GM21786 (cell line): ENCODE data around the gene MLLT3.

ENCODE experiments used
- ATAC-seq: cut with Tn5 transposase; IDR thresholded peaks from one replicate; pipeline ENCODE4 v1.9.1; 2021; ENCODE audit not compliant: unreplicated experiment

MLLT3 gene

GRCh38 chr9:20630241-20630943 lies 8.1 kb upstream of the MLLT3 start:
- no peak for ATAC-seq

- ATAC-seq = no peak
Observed at GRCh38 chr9:20625003-20625349, 2.7 kb upstream of the MLLT3 start.

- peak; percentile 27 for ATAC-seq
Observed at GRCh38 chr9:20624201-20625002, 2.1 kb upstream of the MLLT3 start.

GRCh38 chr9:20623748-20624124 lies 1.4 kb upstream of the MLLT3 start:
- ATAC-seq = no peak

GRCh38 chr9:20623021-20623747 lies 885 bp upstream of the MLLT3 start:
- peak; percentile 5 for ATAC-seq

GRCh38 chr9:20621471-20622329 lies 599 bp downstream of the MLLT3 start:
- ATAC-seq = peak; percentile 10

- ATAC-seq = no peak
Observed at GRCh38 chr9:20620650-20621470, 1.4 kb downstream of the MLLT3 start.

GRCh38 chr9:20619487-20620200 lies 2.7 kb downstream of the MLLT3 start:
- no peak for ATAC-seq

- no peak for ATAC-seq
Observed at GRCh38 chr9:20618361-20618802, 3.9 kb downstream of the MLLT3 start.

GRCh38 chr9:20616808-20617207 lies 5.5 kb downstream of the MLLT3 start:
- no peak for ATAC-seq

- ATAC-seq = no peak
Observed at GRCh38 chr9:20614602-20615216, 7.6 kb downstream of the MLLT3 start.

GRCh38 chr9:20611691-20612287 lies 10.5 kb downstream of the MLLT3 start:
- no peak for ATAC-seq

GRCh38 chr9:20610591-20610990 lies 11.7 kb downstream of the MLLT3 start:
- ATAC-seq = no peak

GRCh38 chr9:20608582-20608981 lies 13.7 kb downstream of the MLLT3 start:
- ATAC-seq = no peak

- no peak for ATAC-seq
Observed at GRCh38 chr9:20606652-20607051, 15.6 kb downstream of the MLLT3 start.

GRCh38 chr9:20604562-20604961 lies 17.7 kb downstream of the MLLT3 start:
- peak; percentile 85 for ATAC-seq

GRCh38 chr9:20603524-20604268 lies 18.6 kb downstream of the MLLT3 start:
- no peak for ATAC-seq

- no peak for ATAC-seq
Observed at GRCh38 chr9:20601292-20601691, 21.0 kb downstream of the MLLT3 start.
